ENCODE results near the gene PPM1E.

PPM1E gene

GRCh38 chr17:58831780-58832179 is 76.1 kb downstream of the PPM1E start:
- H3K27me3 ChIP-seq (ENCODE audit: control insufficient read depth, low read length) = no peaks in the 10 kb centered on the region
- H3K4me1 ChIP-seq (ENCODE audit: control insufficient read depth, low read length) = peaks cover 83% of the 10 kb centered on the region
- peak overlapping the region; percentile 99 for H3K27ac ChIP-seq (ENCODE audit: low read depth, low read length)
- H3K4me3 ChIP-seq (ENCODE audit: low read length) = peak overlapping the region; percentile 76
- no peaks in the 10 kb centered on the region for H3K9me3 ChIP-seq (ENCODE audit: control insufficient read depth, insufficient read depth, low read length)
- H3K4me2 ChIP-seq (ENCODE audit: low read length) = peak overlapping the region; percentile 98
- H4K20me1 ChIP-seq (ENCODE audit: control insufficient read depth, insufficient read depth, low read depth, low read length) = no peaks in the 10 kb centered on the region
- peaks cover 89% of the 10 kb centered on the region for H3K79me2 ChIP-seq (ENCODE audit: control insufficient read depth, low read length)
- H3F3A ChIP-seq (ENCODE audit: control insufficient read depth, insufficient read depth) = peaks cover 30% of the 10 kb centered on the region
- H3K36me3 ChIP-seq (ENCODE audit: control insufficient read depth, low read length) = peaks cover 18% of the 10 kb centered on the region
- TF ChIP-seq CTCF (IDR thresholded peaks at IDR 0.05; ENCODE audit: low read depth, low read length, poor library complexity, severe bottlenecking) = no peak
- TF ChIP-seq EZH2phosphoT487 (IDR thresholded peaks at IDR 0.05; ENCODE audit: borderline replicate concordance, low read length) = no peak
- no peaks in the 10 kb centered on the region for H3K9me2 ChIP-seq (replicated peaks; ENCODE audit: control insufficient read depth, low read length)

GRCh38 chr17:58832514-58832913 is 76.9 kb downstream of the PPM1E start:
- Histone ChIP-seq H3F3A (ENCODE audit: control insufficient read depth, insufficient read depth) (peaks cover 30% of the 10 kb centered on the region), H3K79me2 (ENCODE audit: control insufficient read depth, low read length) (peaks cover 87% of the 10 kb centered on the region), H3K9me3 (ENCODE audit: control insufficient read depth, insufficient read depth, low read length) (no peaks in the 10 kb centered on the region), H3K27me3 (ENCODE audit: control insufficient read depth, low read length) (no peaks in the 10 kb centered on the region), H3K4me1 (ENCODE audit: control insufficient read depth, low read length) (peaks cover 80% of the 10 kb centered on the region), H4K20me1 (ENCODE audit: control insufficient read depth, insufficient read depth, low read depth, low read length) (no peaks in the 10 kb centered on the region), H3K36me3 (ENCODE audit: control insufficient read depth, low read length) (peaks cover 18% of the 10 kb centered on the region), H3K4me2 (ENCODE audit: low read length) (peak overlapping the region; percentile 98), H3K4me3 (ENCODE audit: low read length) (peak overlapping the region; percentile 76), H3K27ac (ENCODE audit: low read depth, low read length) (peak overlapping the region; percentile 99), H3K9me2 (replicated peaks; ENCODE audit: control insufficient read depth, low read length) (no peaks in the 10 kb centered on the region)
- no peak for TF ChIP-seq EZH2phosphoT487 (IDR thresholded peaks at IDR 0.05; ENCODE audit: borderline replicate concordance, low read length)
- no peak for TF ChIP-seq CTCF (IDR thresholded peaks at IDR 0.05; ENCODE audit: low read depth, low read length, poor library complexity, severe bottlenecking)

GRCh38 chr17:58837699-58838098 is 82.0 kb downstream of the PPM1E start:
- Histone ChIP-seq H3K4me1 (ENCODE audit: control insufficient read depth, low read length) (peaks cover 85% of the 10 kb centered on the region), H3K4me3 (ENCODE audit: low read length) (no peak overlapping the region), H4K20me1 (ENCODE audit: control insufficient read depth, insufficient read depth, low read depth, low read length) (no peaks in the 10 kb centered on the region), H3K9me3 (ENCODE audit: control insufficient read depth, insufficient read depth, low read length) (no peaks in the 10 kb centered on the region), H3K36me3 (ENCODE audit: control insufficient read depth, low read length) (peaks cover 27% of the 10 kb centered on the region), H3K79me2 (ENCODE audit: control insufficient read depth, low read length) (peaks cover 84% of the 10 kb centered on the region), H3K27ac (ENCODE audit: low read depth, low read length) (no peak overlapping the region), H3K4me2 (ENCODE audit: low read length) (no peak overlapping the region), H3K9me2 (replicated peaks; ENCODE audit: control insufficient read depth, low read length) (no peaks in the 10 kb centered on the region), H3F3A (ENCODE audit: control insufficient read depth, insufficient read depth) (peaks cover 23% of the 10 kb centered on the region), H3K27me3 (ENCODE audit: control insufficient read depth, low read length) (no peaks in the 10 kb centered on the region)
- no peak for TF ChIP-seq CTCF (IDR thresholded peaks at IDR 0.05; ENCODE audit: low read depth, low read length, poor library complexity, severe bottlenecking)
- no peak for TF ChIP-seq EZH2phosphoT487 (IDR thresholded peaks at IDR 0.05; ENCODE audit: borderline replicate concordance, low read length)

Measured in DOHH2 (cell line).